DND-41 (cell line): ENCODE results near the gene PSME2.
A peak's percentile ranks its signal among the peaks of the same experiment; 100 is the strongest.

Experiments used
- ATAC-seq: fragments of 200-7000 bp; cut with Tn5 transposase; 3 replicates; pipeline ENCODE4 v1.9.1; 2021; ENCODE audit warnings: low read depth; ENCODE audit not compliant: insufficient read depth
- DNase-seq: peaks from one replicate; pipeline ENCODE4 v3.0.0-alpha.2; 2020
- H2AFZ ChIP-seq: 2 replicates; pipeline ENCODE4 v1.6.0; 2012; ENCODE audit warnings: low read depth, low read length
- H3K27ac ChIP-seq: 2 replicates; pipeline ENCODE4 v1.5.1; 2012; ENCODE audit warnings: low read length, inconsistent platforms
- H3K27me3 ChIP-seq: fragments of 200-600 bp; sonication (generic); 2 replicates; pipeline ENCODE4 v1.6.0; 2012; ENCODE audit warnings: low read length, mild to moderate bottlenecking, inconsistent platforms; ENCODE audit not compliant: insufficient read depth, poor library complexity
- H3K36me3 ChIP-seq: 2 replicates; pipeline ENCODE4 v1.5.1; 2012; ENCODE audit warnings: low read length, inconsistent platforms; ENCODE audit not compliant: insufficient read depth
- H3K4me1 ChIP-seq: 2 replicates; pipeline ENCODE4 v1.5.1; 2012; ENCODE audit warnings: mild to moderate bottlenecking, low read length; ENCODE audit not compliant: insufficient read depth
- H3K4me2 ChIP-seq: 2 replicates; pipeline ENCODE4 v1.6.0; 2012; ENCODE audit warnings: mild to moderate bottlenecking, moderate library complexity, low read length, inconsistent platforms; ENCODE audit not compliant: insufficient read depth
- H3K4me3 ChIP-seq, 2 experiments: fragments of 200-600 bp in 1 of 2; shearing (Covaris generic) in 1 of 2; 2 replicates each; pipeline ENCODE4 v1.5.1; 2012 to 2016; ENCODE audit warnings: inconsistent platforms in 2 of 2, low read length in 2 of 2, mild to moderate bottlenecking in 2 of 2, low read depth in 1 of 2, moderate library complexity in 1 of 2
- H3K79me2 ChIP-seq: 2 replicates; pipeline ENCODE4 v1.6.0; 2012; ENCODE audit warnings: low read length, inconsistent platforms; ENCODE audit not compliant: insufficient read depth
- H3K9ac ChIP-seq: 2 replicates; pipeline ENCODE4 v1.6.0; 2012; ENCODE audit warnings: low read depth, mild to moderate bottlenecking, inconsistent platforms, low read length, moderate library complexity
- H3K9me3 ChIP-seq: 2 replicates; pipeline ENCODE4 v1.5.1; 2012; ENCODE audit warnings: low read length, moderate library complexity, mild to moderate bottlenecking, inconsistent platforms; ENCODE audit not compliant: insufficient read depth, severe bottlenecking
- H4K20me1 ChIP-seq: 2 replicates; pipeline ENCODE4 v1.6.0; 2012; ENCODE audit warnings: low read length; ENCODE audit not compliant: insufficient read depth
- CTCF ChIP-seq: IDR thresholded peaks from 2 replicates; pipeline ENCODE4 v1.5.1; 2012; ENCODE audit warnings: borderline replicate concordance, low read length, moderate library complexity, mild to moderate bottlenecking; ENCODE audit not compliant: poor library complexity, severe bottlenecking; ENCODE audit errors: extremely low read depth
- EZH2 ChIP-seq: IDR thresholded peaks from 3 replicates; pipeline ENCODE4 v1.6.1; 2012; ENCODE audit warnings: borderline replicate concordance, low read depth, mild to moderate bottlenecking, moderate library complexity, low read length, inconsistent platforms; ENCODE audit not compliant: severe bottlenecking

The PSME2 gene

GRCh38 chr14:24135834-24136683, 10.4 kb downstream of the PSME2 start, which contains the start of gene PSME1:
TSS of gene PSME1 (plus strand) at chr14:24136194. CDS start at chr14:24136263, 69 bp downstream.
- peak within 1 kb of the TSS; percentile 100 for H3K9ac ChIP-seq
- ATAC-seq (peak; percentile 87), DNase-seq (peak; percentile 95)
- H3K27me3 ChIP-seq, result no peaks in the 10 kb centered on the region
- H2AFZ ChIP-seq, result peak within 1 kb of the TSS; percentile 92
- H3K4me1 ChIP-seq, result peaks cover 48% of the 10 kb centered on the region
- H4K20me1 ChIP-seq, result peaks cover 32% of the 10 kb centered on the region; the same call in 1 of the 2 replicates
- peaks cover 34% of the 10 kb centered on the region for H3K36me3 ChIP-seq
- H3K4me3 ChIP-seq, result peak within 1 kb of the TSS; percentile 95 to 98
- peak within 1 kb of the TSS; percentile 74 for H3K4me2 ChIP-seq
- peak within 1 kb of the TSS; percentile 93 for H3K27ac ChIP-seq
- peaks cover 51% of the 10 kb centered on the region for H3K79me2 ChIP-seq
- H3K9me3 ChIP-seq, result no peaks in the 10 kb centered on the region
- no peak for TF ChIP-seq CTCF
- TF ChIP-seq EZH2, result no peak

GRCh38 chr14:24135584-24135833, 10.9 kb downstream of the PSME2 start:
- no peaks in the 10 kb centered on the region for H3K9me3 ChIP-seq
- peak overlapping the region; percentile 100 for H3K9ac ChIP-seq
- DNase-seq, result no peak
- peak overlapping the region; percentile 74 for H3K4me2 ChIP-seq
- peaks cover 45% of the 10 kb centered on the region for H3K79me2 ChIP-seq
- TF ChIP-seq EZH2 (no peak), CTCF (no peak)
- H3K27me3 ChIP-seq, result no peaks in the 10 kb centered on the region
- H3K36me3 ChIP-seq, result peaks cover 30% of the 10 kb centered on the region
- H3K27ac ChIP-seq, result peak overlapping the region; percentile 74
- peaks cover 48% of the 10 kb centered on the region for H3K4me1 ChIP-seq
- peak overlapping the region; percentile 95 to 98 for H3K4me3 ChIP-seq
- H2AFZ ChIP-seq, result peak overlapping the region; percentile 86
- no peak for ATAC-seq
- H4K20me1 ChIP-seq, result peaks cover 32% of the 10 kb centered on the region; the same call in 1 of the 2 replicates

GRCh38 chr14:24133735-24134134, 12.7 kb downstream of the PSME2 start:
- DNase-seq (no peak), ATAC-seq (no peak)
- Histone ChIP-seq H2AFZ (no peak overlapping the region), H3K4me3 (no peak overlapping the region), H3K9ac (no peak overlapping the region), H3K79me2 (peaks cover 28% of the 10 kb centered on the region), H3K27ac (no peak overlapping the region), H3K4me1 (peaks cover 31% of the 10 kb centered on the region), H4K20me1 (peaks cover 22% of the 10 kb centered on the region; the same call in 1 of the 2 replicates), H3K36me3 (peaks cover 20% of the 10 kb centered on the region), H3K9me3 (no peaks in the 10 kb centered on the region), H3K27me3 (no peaks in the 10 kb centered on the region), H3K4me2 (no peak overlapping the region)
- TF ChIP-seq EZH2 (no peak), CTCF (no peak)
